ENCODE results near the gene ADAMTS5.

The ADAMTS5 gene

DNA sequence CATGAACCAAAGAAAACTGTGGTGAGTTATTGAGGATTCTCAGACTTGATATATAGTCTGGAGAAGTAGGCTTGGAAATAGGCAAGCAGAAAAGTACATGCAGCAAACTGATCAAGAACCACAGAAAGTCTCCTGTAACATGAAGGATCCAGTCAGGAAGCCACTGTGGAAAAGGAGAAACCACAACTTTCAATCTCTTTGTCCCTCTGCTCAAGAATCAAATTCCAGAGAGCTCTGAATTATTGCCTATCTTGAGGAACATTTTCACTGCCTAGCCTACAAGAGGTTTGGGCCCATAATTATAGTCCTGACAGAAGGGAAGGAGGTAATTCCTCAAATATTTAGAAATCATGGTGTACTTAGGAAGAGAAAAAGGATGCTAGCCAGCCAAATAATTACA, 78.6 kb downstream of the ADAMTS5 start:
- no peak for DNase-seq (ENCODE audit: low read depth in 2 of 2)

DNA sequence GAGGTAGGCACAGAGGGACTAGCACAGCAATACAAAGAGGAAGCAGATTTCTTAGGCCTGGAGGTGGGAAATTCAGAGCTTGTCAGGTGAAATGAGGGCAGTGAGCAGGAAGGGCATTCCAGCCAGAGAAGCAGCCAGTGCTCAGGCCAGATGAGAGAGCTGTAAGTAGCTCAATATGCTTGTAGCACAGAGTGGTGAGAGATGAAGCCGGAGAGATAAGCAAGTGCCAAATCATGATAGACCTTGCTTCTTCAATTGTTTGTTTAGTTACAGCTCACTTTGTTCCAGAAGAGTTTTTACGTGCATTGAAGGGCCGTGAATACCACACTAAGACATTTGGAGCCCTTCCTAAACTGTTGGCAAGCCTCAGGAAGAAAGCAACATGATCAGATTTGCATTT, 79.6 kb downstream of the ADAMTS5 start:
- DNase-seq (ENCODE audit: low read depth in 2 of 2), result no peak

DNA sequence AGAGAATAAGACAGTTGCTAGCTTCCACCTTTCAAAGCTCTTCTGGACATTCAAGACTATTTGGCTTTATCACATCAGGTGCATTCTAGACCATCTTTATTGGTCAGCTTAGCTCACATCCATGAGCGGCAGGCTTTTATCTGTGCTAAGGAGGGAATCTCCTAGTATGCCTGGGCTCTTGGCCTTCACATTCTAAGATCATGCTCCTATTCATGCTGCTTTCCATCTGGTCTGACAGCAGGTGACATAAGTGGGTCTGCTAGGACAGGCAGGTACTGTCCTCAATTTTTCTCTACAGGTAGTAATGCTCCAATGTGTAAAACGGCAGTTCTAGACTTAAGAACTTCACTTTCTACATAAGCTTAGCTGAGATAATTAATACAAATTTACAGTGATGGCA, 82.5 kb downstream of the ADAMTS5 start:
- no peak for DNase-seq (ENCODE audit: low read depth in 2 of 2)

DNA sequence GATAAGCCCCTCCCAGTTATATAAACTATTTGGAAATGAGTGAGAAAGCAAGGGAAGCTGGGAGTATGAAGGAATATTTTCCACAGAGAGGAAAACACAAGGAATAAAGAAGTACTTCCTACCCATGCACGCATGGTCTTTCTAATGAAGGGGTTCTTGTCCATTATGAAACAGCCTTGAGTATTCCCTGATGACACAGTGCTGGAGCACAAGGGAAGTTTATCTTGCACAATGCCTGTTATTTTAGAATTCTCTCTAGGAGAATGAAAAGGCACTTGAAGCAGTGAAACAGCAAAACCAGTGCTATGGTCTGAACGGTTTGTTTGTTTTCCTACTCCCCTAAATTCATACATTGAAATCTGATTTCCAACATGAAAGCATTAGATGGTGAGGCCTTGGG, 83.1 kb downstream of the ADAMTS5 start:
- DNase-seq (ENCODE audit: low read depth in 2 of 2), result no peak

DNA sequence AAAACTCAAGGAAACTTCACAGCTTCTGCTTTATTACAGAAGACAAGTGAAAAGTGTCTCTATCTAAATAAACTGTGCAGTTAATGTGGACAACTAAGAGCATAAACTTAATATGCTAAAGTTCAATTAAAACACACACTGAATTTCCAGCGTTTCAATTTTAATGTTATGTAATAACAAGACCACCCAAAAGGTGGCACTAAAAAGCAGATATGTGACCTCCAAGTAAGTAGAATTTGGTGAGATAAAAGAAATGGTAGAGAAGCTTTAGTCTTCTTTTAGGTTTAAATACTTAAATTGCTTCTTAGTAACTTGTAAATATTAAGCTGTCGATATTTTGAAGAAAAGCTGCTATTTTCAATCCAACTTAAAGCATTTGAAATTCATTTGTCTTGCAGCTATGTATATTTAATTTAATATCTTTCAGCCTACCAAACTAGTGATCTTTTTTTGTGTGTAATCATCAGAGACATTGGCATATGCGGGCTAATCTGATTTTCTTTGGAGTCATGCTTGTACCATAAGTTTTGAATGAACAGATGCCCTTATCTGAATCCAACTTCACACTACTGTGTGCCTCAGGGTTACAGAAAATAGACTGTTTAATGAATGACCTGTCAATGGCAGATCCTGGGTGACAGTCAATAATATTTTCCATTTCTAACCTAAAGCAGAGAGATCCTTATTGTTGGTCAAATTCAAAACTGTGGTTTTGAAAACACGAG, 85.2 kb downstream of the ADAMTS5 start:
- no peak for DNase-seq (ENCODE audit: low read depth in 2 of 2)

DNA sequence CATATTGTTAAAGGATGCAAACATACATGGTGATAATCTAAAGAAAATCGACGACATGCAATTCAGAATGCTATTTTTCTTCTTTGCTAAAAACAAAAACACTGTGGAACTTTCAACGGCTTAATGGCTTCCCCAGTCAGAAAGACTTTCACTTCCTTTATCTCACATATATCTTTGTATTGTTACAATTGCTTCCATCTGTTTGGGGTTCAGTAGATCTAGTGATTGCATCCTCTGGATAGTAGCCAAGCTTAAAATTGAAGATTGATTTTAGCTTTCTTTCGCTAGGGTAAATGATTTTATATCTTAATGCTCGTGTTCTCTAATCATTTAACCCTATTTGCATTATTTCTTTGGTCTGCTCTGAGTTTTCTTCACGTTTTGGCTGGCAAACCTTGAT, 89.9 kb downstream of the ADAMTS5 start:
- no peak for DNase-seq (ENCODE audit: low read depth in 2 of 2)

DNA sequence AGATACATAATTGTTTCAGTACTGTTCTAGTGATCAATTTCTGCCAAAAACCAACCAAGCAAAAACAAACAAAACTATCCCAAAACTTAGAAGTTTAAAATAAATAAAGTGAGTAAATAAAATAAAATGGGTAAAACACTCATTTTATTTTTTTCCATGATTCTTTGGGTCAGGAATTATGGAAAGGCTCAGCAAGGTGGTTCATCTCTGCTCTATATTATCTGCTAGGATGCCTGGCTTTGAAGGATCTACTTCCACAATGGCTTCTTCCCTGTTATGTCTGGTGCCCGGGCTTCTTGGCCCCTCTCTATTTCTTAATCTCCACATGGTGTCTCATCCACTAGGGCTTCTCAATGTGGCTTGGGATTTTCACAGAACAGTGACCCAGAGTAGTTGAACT, 92.5 kb downstream of the ADAMTS5 start:
- DNase-seq (ENCODE audit: low read depth in 2 of 2), result no peak

Measured in stimulated activated CD8-positive, alpha-beta memory T cell treated with anti-CD3 and anti-CD28 coated beads, Interleukin-7, amount 100 ng/mL, for 1 hour (primary cell).